ENCODE measurements around the gene RPS6KB2. TPM values are rescaled to one million over a fixed set of nuclear protein-coding genes. Genes with fewer than 3 reads are reported as not detected.

The RPS6KB2 gene
- total and polyA plus RNA-seq, 9 of the 15 experiments (the other 6 are each of a cell fraction or from before 2014, with no cell fraction given) = 0.42 to 122 (median 82.6) TPM

GRCh38 chr11:67397536-67397935, 30.8 kb upstream of the RPS6KB2 start (continued):
- TF ChIP-seq ATF6 (CRISPR knock-in tag; IDR thresholded peaks at IDR 0.05) = no peak
- no peak for TF ChIP-seq NFE2L1 (tag; IDR thresholded peaks at IDR 0.05; ENCODE audit: borderline replicate concordance, low read depth)
- TF ChIP-seq MXI1 (IDR thresholded peaks at IDR 0.05; ENCODE audit: low read depth, low read length) = no peak
- TF ChIP-seq ARID3A (IDR thresholded peaks at IDR 0.05; ENCODE audit: borderline replicate concordance, low read depth, low read length) = no peak
- 0 out of 2 replicates have a peak, but pooled peaks have one; percentile 4 for TF ChIP-seq CBFA2T3 (IDR thresholded peaks at IDR 0.05)
- TF ChIP-seq POLR2AphosphoS5 (IDR thresholded peaks at IDR 0.05; ENCODE audit: control insufficient read depth, insufficient read depth, low read depth, low read length) = peak; percentile 19; the same call in 1 of the 2 replicates
- peak; percentile 45; the same call in 1 of the 2 replicates for TF ChIP-seq PML (IDR thresholded peaks at IDR 0.05; ENCODE audit: low read length)
- peak; percentile 95 for TF ChIP-seq TGIF2 (CRISPR knock-in tag; IDR thresholded peaks at IDR 0.05)
- TF ChIP-seq ZNF184 (CRISPR knock-in tag; IDR thresholded peaks at IDR 0.05) = no peak
- TF ChIP-seq ETV1 (tag; conservative IDR thresholded peaks at IDR 0.05; ENCODE audit: low read depth) = no peak
- no peak for TF ChIP-seq ZC3H4 (CRISPR knock-in tag; IDR thresholded peaks at IDR 0.05; ENCODE audit: borderline replicate concordance)
- TF ChIP-seq RBFOX2 (IDR thresholded peaks at IDR 0.05; ENCODE audit: low read depth, low read length) = peak; percentile 19; the same call in 1 of the 2 replicates
- no peak for TF ChIP-seq E2F4 (CRISPR knock-in tag; IDR thresholded peaks at IDR 0.05; ENCODE audit: low read depth)
- TF ChIP-seq ZNF121 (CRISPR knock-in tag; conservative IDR thresholded peaks at IDR 0.05) = no peak
- no peak for TF ChIP-seq MEIS2 (IDR thresholded peaks at IDR 0.05; ENCODE audit: partially characterized antibody)
- no peak for TF ChIP-seq HMBOX1 (IDR thresholded peaks at IDR 0.05)
- TF ChIP-seq POLR2B (IDR thresholded peaks at IDR 0.05; ENCODE audit: low read depth, partially characterized antibody) = peak; percentile 32
- TF ChIP-seq ZNF316 (IDR thresholded peaks at IDR 0.05) = no peak
- peak; percentile 44; the same call in 1 of the 2 replicates for TF ChIP-seq SUPT5H (IDR thresholded peaks at IDR 0.05)

Measured in K562 (cell line).